Right lobe of liver (tissue), 6 donors: ENCODE data around the gene ADGRG2. TPM values are rescaled to one million over a fixed set of nuclear protein-coding genes. Genes with fewer than 3 reads are reported as not detected.

Experiments used
- ATAC-seq, 4 donors: fragments of 200-7000 bp; cut with Tn5 transposase; one replicate each; pipeline ENCODE4 v1.9.1; 2020; ENCODE audit warnings: mild to moderate bottlenecking in 4 of 4, moderate library complexity in 4 of 4
- DNase-seq, 3 donors: peaks; one replicate each; pipeline ENCODE4 v3.0.0-alpha.2; 2020
- H3K27ac ChIP-seq, 3 donors: fragments of 200-600 bp; one replicate each; pipeline ENCODE4 v1.8.0; 2022
- H3K27me3 ChIP-seq, 2 donors: fragments of 200-600 bp; one replicate each; pipeline ENCODE4 v1.8.0; 2022
- H3K36me3 ChIP-seq, 4 donors: fragments of 200-600 bp; sonication (generic) in 1 of 4; one replicate each; pipeline versions ENCODE4 v1.5.1 to v1.8.0; 2017 to 2022; ENCODE audit warnings: control low read depth in 1 of 4
- H3K4me1 ChIP-seq, 4 donors: fragments of 200-600 bp; sonication (generic) in 1 of 4; one replicate each; pipeline versions ENCODE4 v1.5.1 to v1.8.0; 2017 to 2022; ENCODE audit warnings: control low read depth in 1 of 4
- H3K4me3 ChIP-seq, 3 donors: fragments of 200-600 bp; one replicate each; pipeline ENCODE4 v1.8.0; 2022
- H3K9me3 ChIP-seq, 4 donors: fragments of 200-600 bp; sonication (generic) in 1 of 4; one replicate each; pipeline versions ENCODE4 v1.5.1 to v1.8.0; 2017 to 2022; ENCODE audit warnings: control low read depth in 1 of 4
- CTCF ChIP-seq, 4 donors: fragments of 200-600 bp in 3 of 4; fragments of 450-650 bp in 1 of 4; IDR thresholded peaks; one replicate each; pipeline versions ENCODE4 v1.5.1 to v1.8.0; 2016 to 2022; ENCODE audit warnings: antibody characterized with exemption in 4 of 4, mild to moderate bottlenecking in 2 of 4
- POLR2A ChIP-seq: fragments of 450-650 bp; IDR thresholded peaks from one replicate; pipeline ENCODE4 v1.6.1; 2017; ENCODE audit warnings: antibody characterized with exemption, mild to moderate bottlenecking
- WGBS: methylation state at CpG from one replicate; pipeline ENCODE4 v1.1.6; 2018; ENCODE audit warnings: low coverage, low lambda C conversion rate; ENCODE audit not compliant: insufficient coverage; ENCODE audit errors: missing lambda C conversion rate; 5-methylcytosine and 5-hydroxymethylcytosine counted together
- intact Hi-C, 2 donors: fragments of 100-400 bp; cut with DNase I; formaldehyde crosslinking; loops; one replicate each; pipeline versions ENCODE4 v1.11.2 to v1.14.1; 2022
- total RNA-seq, 6 experiments: library from RNA; depleted of rRNA in 2 of 6; stranded (reverse); fragments of >200 nt in 2 of 6; fragmentation: NEBNext Ultra II Directional in 3 of 6; extraction: Animal tissue kit (Norgen Biotek cat#: 25700) in 3 of 6; gene quantifications; one replicate each; pipeline versions ENCODE4 v1.1.0 to v1.2.4, GENCODE V29; 2016 to 2023
- donor health status: DM: no; HTN: yes; CAD: no.
- donor health status: DM: no; HTN: no; CAD: no.
- donor health status: DM: no; HTN: no; CAD: no.
- donor health status: DM: no; HTN: yes; CAD: no.
- donor health status: DM: no; HTN: yes; CAD: no.

ADGRG2 gene
- total RNA-seq, 6 experiments from 2014 or later: 0.53 to 3.5 (median 2.1) TPM

GRCh38 chrX:19152762-19153161 is 30.5 kb upstream of the ADGRG2 start:
- WGBS: 47% methylated on average over 2 of the region's 2 CpGs
- TF ChIP-seq CTCF (IDR thresholded peaks at IDR 0.05): no peak
- no peak for TF ChIP-seq POLR2A

GRCh38 chrX:19137067-19137466 is 14.8 kb upstream of the ADGRG2 start:
- ATAC-seq: no peak
- no peaks in the 10 kb centered on the region for H3K9me3 ChIP-seq
- TF ChIP-seq CTCF (IDR thresholded peaks at IDR 0.05) (no peak), POLR2A (no peak)
- H3K27ac ChIP-seq: no peak overlapping the region
- H3K27me3 ChIP-seq: no peaks in the 10 kb centered on the region
- no peak for DNase-seq
- no peak overlapping the region for H3K4me3 ChIP-seq
- H3K4me1 ChIP-seq: no peaks in the 10 kb centered on the region
- H3K36me3 ChIP-seq: no peaks in the 10 kb centered on the region
- intact Hi-C loops: no loop called here
- 50% methylated on average over 2 of the region's 2 CpGs for WGBS

More at GRCh38 chrX:19152762-19153161, 30.5 kb upstream of the ADGRG2 start:
- Histone ChIP-seq H3K27me3 (no peaks in the 10 kb centered on the region), H3K4me1 (no peaks in the 10 kb centered on the region), H3K4me3 (no peak overlapping the region), H3K27ac (no peak overlapping the region), H3K9me3 (no peaks in the 10 kb centered on the region), H3K36me3 (no peaks in the 10 kb centered on the region)
- intact Hi-C loops: no loop called here
- no peak for ATAC-seq
- DNase-seq: no peak

- H3K36me3 ChIP-seq: no peaks in the 10 kb centered on the region
- TF ChIP-seq POLR2A (no peak), CTCF (IDR thresholded peaks at IDR 0.05) (no peak)
- no peaks in the 10 kb centered on the region for H3K9me3 ChIP-seq
- ATAC-seq: no peak
- intact Hi-C loops: no loop called here
- H3K27me3 ChIP-seq: no peaks in the 10 kb centered on the region
- 77% methylated on average over 5 of the region's 5 CpGs for WGBS
- DNase-seq: no peak
- no peaks in the 10 kb centered on the region for H3K4me1 ChIP-seq
- H3K27ac ChIP-seq: no peak overlapping the region
- no peak overlapping the region for H3K4me3 ChIP-seq
Measured at GRCh38 chrX:19133784-19134183, 11.5 kb upstream of the ADGRG2 start.

GRCh38 chrX:19133231-19133630 is 11.0 kb upstream of the ADGRG2 start:
- Histone ChIP-seq H3K36me3 (no peaks in the 10 kb centered on the region), H3K4me1 (peaks cover 0 to 4% (median 0%) of the 10 kb centered on the region in 4 donors), H3K4me3 (no peak overlapping the region), H3K9me3 (no peaks in the 10 kb centered on the region), H3K27me3 (no peaks in the 10 kb centered on the region), H3K27ac (no peak overlapping the region)
- TF ChIP-seq CTCF (IDR thresholded peaks at IDR 0.05) (no peak), POLR2A (no peak)
- WGBS: 30% methylated on average over 2 of the region's 2 CpGs
- DNase-seq (no peak), ATAC-seq (no peak)
- intact Hi-C loops: no loop called here

GRCh38 chrX:19130628-19131027 is 8.4 kb upstream of the ADGRG2 start:
- Histone ChIP-seq H3K9me3 (no peaks in the 10 kb centered on the region), H3K4me1 (peaks cover 0 to 6% (median 0%) of the 10 kb centered on the region in 4 donors), H3K36me3 (no peaks in the 10 kb centered on the region), H3K27me3 (no peaks in the 10 kb centered on the region), H3K4me3 (no peak overlapping the region), H3K27ac (no peak overlapping the region)
- ATAC-seq: no peak
- no CpG with 5 or more reads among the region's 4 CpGs for WGBS
- TF ChIP-seq POLR2A: no peak
- TF ChIP-seq CTCF (IDR thresholded peaks at IDR 0.05): no peak
- intact Hi-C loops: no loop called here
- no peak for DNase-seq
